GM19455 (cell line): Measurements from ENCODE around the gene NUP133.
"Not testable (repeated sequence)": the region's sequence is repeated elsewhere in the genome, so short reads cannot be mapped to it uniquely, and the experiment has no call there.

Experiments
- ATAC-seq: cut with Tn5 transposase; IDR thresholded peaks from one replicate; pipeline ENCODE4 v1.9.1; 2021; ENCODE audit not compliant: unreplicated experiment

Gene NUP133

DNA sequence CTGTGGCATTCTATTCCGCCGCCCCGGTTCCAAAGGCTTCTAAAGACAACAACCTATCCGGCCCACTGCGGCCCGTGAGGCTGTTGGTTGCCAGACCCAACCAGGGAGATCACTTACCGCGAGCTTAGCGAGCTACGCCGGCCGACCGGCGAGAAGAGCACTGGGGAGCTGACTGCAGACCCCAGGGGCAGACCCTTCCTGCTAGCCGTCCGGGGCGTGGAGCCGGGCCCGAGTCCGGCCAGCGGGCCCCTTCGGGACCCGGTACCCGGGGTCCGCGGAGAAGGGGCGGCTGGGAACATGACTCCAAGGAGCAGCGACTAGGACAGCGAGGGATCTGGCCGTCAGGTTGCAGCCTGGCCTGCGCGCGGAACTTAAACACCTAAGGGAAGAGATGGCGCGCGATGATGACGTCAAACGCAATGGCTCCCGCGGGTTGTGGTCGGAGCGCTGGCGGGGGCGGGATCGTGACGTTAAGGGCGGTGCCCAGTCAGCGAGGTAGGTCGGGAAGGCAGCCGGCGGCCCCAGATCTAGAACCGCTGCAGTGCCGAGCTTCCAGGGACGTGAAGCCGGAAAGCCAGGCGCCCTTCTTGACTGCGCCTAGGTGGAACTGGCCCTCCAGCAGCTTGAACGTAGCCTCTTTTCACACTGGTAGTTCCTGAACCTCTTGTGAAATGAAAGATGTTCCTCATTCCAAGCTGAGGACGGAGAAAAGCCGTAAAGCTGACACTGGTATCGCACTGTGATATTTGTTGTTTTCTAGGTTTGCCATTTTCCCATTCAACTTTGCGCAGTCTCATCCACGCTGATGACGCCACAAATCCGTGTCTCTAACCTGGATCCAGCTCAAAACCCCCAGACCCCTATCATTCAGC is at the start of gene NUP133:
Gene NUP133 (minus strand): TSS at position 391 of the 872 bp plus-strand sequence. CDS start 92 bp downstream, at position 299.
- ATAC-seq, result peak; percentile 92

DNA sequence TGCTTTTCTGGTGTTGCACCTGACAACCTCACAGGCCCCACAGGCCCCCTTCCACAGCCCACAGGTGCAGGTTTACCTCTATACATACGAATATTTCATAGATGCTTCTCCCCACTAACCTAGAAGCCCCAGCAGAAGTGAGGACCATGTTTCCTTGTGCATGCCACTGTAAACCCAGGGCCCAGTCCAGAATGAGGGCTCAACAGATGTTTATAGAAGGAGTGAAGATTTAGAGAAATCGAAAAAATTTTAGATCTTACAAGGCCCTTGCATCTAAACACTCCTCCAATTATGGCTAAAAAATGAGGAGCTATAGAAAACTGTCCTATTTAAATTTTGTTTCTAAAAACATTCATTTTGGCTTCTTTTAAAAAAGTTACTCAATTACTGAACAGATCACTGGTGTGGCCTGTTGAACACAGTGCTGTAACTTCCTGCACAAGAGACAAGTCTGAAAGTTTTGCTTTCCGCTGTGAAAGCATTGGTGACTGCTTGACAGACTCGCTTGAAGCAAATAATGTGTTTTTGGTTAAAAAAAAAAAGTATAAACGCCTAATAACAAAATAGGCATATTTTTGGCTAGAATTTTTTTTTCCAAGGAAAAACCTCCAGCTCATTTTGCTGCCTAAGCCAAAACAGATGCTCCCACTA is 49.2 kb upstream of the NUP133 start:
- no peak for ATAC-seq

GRCh38 chr1:229554886-229555621 is 46.9 kb upstream of the NUP133 start:
- no peak for ATAC-seq

GRCh38 chr1:229553621-229554130 is 45.5 kb upstream of the NUP133 start:
- no peak for ATAC-seq

GRCh38 chr1:229552732-229553131 is 44.6 kb upstream of the NUP133 start:
- ATAC-seq, result no peak

DNA sequence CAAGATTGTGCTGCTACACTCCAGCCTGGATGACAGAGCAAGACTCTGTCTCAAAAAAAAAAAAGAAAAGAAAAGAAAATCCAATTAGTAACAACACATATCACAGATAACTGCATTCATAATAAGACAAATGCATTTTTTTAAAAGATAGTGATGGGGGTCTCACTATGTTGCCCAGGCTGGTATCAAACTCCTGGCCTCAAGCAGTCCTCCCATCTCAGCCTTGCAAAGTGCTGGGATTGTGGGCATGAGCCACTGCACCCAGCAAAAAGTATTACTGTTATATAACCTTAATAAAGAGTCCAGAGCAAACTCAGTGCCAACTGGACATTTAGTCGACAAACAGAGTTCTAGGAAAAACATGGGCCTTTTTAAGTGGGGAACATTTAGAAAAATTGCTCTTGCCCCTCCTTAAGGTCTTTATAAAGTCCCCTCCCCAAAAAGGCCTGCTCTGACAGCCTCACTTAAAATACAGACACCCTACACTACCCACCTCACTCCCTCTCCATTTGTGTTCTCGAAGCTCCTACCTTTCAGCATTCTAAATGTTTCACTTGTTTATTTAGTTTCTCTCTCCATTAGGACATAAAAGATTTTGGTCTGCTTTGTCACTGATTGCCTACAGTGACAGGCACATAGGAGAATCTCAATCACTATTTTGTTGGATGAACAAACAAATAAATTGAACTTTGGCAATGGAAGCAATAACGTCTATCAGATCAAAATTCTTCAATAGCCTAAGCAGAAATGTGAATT is 42.8 kb upstream of the NUP133 start:
- ATAC-seq, result no peak

- ATAC-seq, result no peak
These were observed 39.4 kb upstream of the NUP133 start for GRCh38 chr1:229547542-229547941.

DNA sequence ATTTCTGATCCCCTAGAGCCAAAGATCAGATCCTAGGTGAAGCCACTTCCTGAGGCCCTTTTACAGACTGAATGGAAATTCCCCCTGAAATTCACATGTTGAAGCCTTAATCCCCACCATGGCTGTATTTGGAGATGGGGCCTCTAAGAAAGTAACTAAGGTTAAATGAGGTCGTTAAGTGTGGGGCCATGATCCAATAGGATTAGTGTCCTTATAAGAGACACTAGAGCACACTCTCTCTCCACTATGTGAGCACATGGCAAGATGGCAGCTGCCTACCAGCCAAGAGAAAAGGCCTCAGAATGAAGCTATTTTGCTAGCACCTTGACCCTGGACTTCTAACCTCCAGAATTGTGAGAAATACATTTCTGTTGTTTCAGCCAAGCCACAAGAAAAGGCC is 36.4 kb upstream of the NUP133 start:
- no peak for ATAC-seq

DNA sequence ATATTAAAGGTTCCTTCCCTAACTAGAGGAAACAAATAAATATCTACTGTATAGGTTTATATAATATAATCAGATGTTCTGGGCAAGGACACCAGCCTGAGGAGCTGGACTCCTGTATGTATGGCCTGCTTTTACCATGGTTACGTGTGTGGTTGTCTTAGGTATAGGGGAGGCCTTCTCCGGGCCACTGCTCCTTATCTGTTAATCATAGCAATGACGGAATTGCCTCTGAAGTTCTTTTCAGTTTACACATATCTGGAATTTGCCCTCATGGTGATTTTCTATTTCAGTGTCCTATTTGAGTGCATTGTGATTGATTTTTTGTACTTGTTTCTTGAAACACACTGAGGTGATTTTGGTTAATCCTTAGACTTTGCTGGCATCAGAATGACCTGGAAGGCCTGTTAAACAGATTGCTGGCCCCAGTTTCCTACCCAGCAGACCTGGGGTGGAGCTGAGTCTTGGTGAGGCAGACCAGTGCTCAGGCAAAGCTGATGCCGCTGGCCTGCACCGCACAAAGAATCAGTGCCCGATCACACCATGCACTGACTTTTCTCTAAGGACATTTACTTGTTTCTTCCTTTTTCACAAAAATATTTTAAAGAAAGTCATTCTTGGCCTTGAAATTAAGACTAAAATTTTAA is 31.8 kb upstream of the NUP133 start:
- no peak for ATAC-seq

- no peak for ATAC-seq
These were observed 30.8 kb upstream of the NUP133 start for GRCh38 chr1:229538945-229539344.

GRCh38 chr1:229537894-229538293 is 29.8 kb upstream of the NUP133 start:
- no peak for ATAC-seq

GRCh38 chr1:229536982-229537381 is 28.8 kb upstream of the NUP133 start:
- no peak for ATAC-seq

DNA sequence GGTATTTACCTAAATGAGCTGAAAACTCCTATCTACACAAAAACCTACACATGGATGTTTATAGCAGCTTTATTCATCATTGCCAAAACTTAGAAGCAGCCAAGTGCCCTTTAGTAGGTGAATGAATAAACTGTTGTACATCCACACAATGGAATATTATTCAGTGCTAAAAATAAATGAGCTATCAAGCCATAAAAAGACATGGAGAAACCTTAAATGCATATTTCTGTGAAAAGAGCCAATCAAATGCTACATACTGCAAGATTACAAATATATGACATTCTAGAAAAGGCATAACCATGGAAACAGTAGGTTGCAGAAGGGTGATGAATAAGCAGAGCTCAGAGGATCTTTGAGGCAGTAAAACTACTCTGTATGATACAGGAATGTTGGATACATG is 27.1 kb upstream of the NUP133 start:
- no peak for ATAC-seq

DNA sequence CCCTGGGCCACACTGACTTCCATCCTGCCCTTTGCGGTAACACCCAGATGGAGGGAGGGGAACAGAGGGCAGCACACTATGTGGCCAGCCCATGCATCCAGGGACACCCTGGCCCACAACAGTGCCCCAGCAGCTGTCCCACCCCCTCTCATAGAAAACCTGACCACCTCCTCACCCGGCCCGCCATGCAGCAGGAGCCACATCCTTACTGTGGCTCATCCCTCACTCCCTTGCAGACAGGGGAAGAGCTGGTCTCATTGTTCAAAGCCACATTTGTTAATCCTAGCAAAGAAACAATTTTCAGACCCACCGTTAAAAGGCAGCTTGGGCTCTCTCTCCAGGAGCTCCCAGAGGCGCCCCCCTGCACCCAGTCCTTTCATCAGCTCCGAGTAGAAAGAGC is 23.2 kb upstream of the NUP133 start:
- no peak for ATAC-seq

DNA sequence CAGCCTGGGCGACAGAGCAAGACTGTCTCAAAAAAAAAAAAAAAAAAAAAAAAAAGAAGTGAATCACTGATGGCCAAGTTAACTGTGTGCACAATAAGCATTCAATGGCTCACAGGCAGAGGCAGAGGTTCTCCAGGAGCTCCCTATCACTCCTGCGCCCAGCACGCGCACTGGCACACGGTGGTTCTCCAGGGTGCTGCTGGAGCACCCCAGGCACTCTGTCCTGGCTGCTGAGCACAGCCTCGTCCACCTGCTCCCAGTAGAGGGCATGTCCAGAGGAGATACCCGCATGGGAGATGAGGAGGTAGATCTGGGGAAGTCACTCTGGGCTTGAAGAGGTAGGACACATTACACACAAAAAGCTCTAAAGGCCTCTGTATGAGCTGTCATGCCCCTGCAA is 21.5 kb upstream of the NUP133 start:
- no peak for ATAC-seq

GRCh38 chr1:229526695-229527094 is 18.6 kb upstream of the NUP133 start:
- ATAC-seq, result no peak

GRCh38 chr1:229523052-229523451 is 14.9 kb upstream of the NUP133 start:
- ATAC-seq, result no peak

DNA sequence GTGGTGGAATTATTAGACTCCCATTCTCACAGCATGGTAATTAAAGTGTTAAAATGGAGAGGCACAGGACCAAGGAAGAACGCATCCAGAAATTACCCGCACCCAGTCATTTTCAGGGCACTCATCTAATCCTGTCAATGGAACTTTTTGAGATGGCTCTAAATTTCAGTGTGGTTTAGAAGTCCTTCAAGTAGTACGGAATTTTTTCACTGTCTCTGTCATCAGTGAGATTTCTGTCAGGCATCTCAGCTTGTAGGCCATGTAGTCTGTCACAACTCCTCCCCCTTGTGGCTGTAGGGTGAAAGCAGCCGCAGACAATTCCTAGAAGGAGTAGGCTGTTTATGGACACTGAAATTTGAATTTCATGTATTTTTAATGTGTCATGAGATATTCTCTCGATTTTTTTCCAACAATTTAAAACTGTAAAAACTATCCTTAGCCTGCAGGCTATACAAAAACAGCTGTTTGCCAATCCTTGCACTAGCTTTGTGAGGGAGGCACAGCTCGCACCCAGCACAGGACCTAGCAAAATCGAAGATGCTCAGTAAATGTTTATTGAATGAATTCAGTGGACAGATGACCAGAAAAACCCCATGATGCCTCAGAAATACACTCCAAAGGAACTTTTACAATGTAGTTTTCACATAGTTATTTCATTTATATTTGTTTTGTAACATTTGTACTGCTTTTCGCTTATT is 6.6 kb upstream of the NUP133 start:
- ATAC-seq, result no peak

DNA sequence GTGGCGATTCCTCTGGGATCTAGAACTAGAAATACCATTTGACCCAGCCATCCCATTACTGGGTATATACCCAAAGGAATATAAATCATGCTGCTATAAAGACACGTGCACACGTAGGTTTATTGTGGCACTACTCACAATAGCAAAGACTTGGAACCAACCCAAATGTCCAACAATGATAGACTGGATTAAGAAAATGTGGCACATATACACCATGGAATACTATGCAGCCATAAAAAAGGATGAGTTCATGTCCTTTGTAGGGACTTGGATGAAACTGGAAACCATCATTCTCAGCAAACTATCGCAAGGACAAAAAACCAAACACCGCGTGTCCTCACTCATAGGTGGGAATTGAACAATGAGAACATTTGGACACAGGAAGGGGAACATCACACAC is 3.5 kb upstream of the NUP133 start:
- not testable (repeated sequence) for ATAC-seq

- not testable (repeated sequence) for ATAC-seq
These were observed 3.1 kb upstream of the NUP133 start for GRCh38 chr1:229511201-229511600.
